ENCODE results near the gene MFSD2B. TPM values are rescaled to one million over a fixed set of nuclear protein-coding genes. Genes with fewer than 3 reads are reported as not detected.
"Not testable (repeated sequence)": the region's sequence is repeated elsewhere in the genome, so short reads cannot be mapped to it uniquely, and the experiment has no call there.

The MFSD2B gene
- total RNA-seq, 1 experiment from 2014 or later: not detected

DNA sequence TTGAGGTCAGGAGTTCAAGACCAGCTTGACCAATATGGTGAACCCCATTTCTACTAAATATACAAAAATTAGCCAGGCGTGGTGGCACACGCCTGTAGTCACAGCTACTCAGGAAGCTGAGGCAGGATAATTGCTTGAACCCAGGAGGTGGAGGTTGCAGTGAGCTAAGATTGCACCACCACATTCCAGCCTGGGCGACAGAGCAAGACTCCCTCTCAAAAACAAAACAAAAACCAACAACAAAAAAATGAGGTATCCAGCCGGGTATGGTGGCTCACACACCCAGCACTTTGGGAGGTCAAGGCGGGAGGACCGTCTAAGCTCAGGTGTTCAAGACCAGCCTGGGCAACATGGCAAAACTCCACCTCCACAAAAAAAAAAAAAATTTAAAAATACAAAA, 5.0 kb downstream of the MFSD2B start:
- not testable (repeated sequence) for DNase-seq; H3K36me3 ChIP-seq; H3K27ac ChIP-seq; H3K4me1 ChIP-seq; H3K9me3 ChIP-seq (replicated peaks); H3K27me3 ChIP-seq; H3K4me3 ChIP-seq

DNA sequence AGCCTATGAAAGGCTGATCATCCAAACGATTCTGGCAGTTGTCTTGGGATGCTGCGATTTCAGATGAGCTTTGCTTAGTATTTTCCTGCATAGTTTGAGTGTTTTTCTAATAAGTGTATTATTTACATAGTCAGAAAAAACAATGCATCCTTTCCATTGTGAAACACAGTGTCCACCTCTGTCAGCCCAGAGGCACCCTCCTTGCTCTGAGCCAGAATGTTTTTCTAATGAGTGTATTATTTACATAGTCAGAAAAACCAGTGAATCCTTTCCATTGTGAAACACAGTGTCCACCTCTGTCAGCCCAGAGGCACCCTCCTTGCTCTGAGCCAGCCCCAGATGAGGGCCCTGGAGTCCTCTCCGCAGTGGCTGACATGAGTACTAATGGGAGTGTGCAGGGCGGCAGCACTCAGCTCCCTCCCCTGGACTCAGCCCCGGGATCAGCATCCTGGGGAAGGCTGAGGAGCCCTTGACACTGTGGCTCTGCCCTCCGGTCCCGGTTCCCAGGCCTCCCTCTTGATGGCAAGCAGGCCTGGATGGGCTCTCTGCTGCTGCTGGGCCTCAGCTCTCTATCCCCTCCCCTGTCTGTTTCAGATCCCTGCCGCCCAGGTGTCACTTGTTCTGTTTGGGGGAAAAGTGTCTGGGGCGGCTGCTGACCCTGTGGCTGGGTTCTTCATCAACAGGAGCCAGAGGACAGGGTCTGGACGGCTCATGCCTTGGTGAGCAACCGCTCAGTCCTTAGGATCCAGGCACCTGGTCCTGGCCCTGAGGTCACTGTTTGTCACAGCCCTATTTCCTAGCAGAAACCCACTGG, 5.9 kb downstream of the MFSD2B start:
- Histone ChIP-seq H3K9me3 (replicated peaks) (no peaks in the 10 kb centered on the region), H3K4me1 (peaks cover 2% of the 10 kb centered on the region; the same call in 1 of the 2 replicates), H3K27ac (no peak overlapping the region), H3K4me3 (no peak overlapping the region), H3K36me3 (no peaks in the 10 kb centered on the region), H3K27me3 (no peaks in the 10 kb centered on the region)
- DNase-seq: no peak

DNA sequence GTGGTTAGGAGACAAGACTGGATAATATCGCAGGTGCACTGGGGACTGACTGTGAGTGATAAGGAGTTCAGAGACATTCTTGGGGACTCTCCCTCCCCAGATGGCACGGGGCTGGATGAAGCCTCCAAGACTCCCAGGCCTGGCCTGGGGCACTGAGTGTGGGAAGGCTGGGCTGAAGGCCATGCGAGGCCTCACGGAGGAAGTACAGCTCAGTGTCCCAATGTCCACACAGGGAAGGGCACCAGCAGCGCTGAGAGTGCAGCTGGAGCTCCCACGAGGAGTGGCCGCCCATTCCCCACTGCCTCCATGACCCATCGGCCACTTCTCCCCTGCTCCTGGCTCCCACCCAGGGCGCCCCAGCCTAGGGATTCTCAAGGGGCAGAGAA, 6.5 kb downstream of the MFSD2B start:
- Histone ChIP-seq H3K36me3 (no peaks in the 10 kb centered on the region), H3K27me3 (no peaks in the 10 kb centered on the region), H3K4me1 (peaks cover 2% of the 10 kb centered on the region; the same call in 1 of the 2 replicates), H3K4me3 (no peak overlapping the region), H3K27ac (no peak overlapping the region), H3K9me3 (replicated peaks) (no peaks in the 10 kb centered on the region)
- no peak for DNase-seq

DNA sequence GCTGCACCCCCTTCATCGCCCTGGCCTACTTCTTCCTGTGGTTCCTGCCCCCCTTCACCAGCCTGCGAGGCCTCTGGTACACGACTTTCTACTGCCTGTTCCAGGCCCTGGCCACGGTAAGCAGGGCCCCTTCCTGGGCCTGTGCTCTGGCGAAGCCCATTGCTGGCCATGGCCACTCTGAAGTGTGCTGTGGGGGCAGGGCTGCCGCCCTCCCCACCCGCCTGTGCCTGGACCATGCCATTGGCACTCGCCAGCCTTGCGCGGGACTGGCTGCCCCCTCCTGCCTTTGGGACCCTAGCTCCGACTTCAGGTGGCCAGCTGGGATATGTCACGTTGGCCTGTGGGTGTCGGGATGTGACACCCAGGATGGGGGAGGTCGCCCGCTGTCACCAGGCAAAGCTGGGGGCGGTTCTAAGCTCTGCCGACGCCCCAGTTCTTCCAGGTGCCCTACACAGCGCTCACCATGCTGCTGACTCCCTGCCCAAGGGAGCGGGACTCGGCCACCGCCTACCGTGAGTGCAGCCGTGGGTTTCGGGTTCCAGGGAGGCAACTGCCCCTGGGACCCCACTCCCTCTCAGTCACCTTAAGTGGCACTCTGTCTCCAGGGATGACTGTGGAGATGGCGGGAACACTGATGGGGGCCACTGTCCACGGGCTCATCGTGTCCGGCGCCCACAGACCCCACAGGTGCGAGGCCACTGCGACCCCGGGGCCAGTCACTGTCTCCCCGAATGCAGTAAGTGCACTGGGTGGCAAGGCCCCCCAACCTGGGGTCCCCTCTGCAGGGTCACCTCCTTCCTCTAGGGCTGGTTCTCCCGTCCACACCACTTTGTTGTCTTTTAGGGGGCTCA, 7.2 kb downstream of the MFSD2B start:
- Histone ChIP-seq H3K4me1 (peaks cover 2% of the 10 kb centered on the region; the same call in 1 of the 2 replicates), H3K9me3 (replicated peaks) (no peaks in the 10 kb centered on the region), H3K27me3 (no peaks in the 10 kb centered on the region), H3K36me3 (no peaks in the 10 kb centered on the region), H3K4me3 (no peak overlapping the region), H3K27ac (no peak overlapping the region)
- DNase-seq: no peak

DNA sequence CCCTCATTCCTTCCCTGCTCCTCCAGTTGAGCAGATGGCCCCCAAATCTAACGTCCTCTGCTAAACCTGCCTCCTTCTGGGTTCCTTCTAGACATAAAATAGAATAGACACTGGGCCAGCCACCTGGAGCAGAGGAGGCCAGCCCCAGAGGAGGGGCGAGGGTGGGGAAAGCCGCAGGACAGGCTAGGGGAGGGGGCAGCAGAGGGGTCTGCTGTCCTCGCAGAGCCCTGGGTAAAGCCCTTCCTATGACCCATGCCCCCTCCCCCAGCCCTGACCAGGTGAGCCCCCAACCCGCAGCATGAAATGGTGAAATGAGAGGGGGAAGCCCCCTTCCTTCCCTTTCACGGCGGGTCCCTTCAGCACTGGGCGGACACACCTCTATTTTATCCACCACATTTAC, 7.8 kb downstream of the MFSD2B start:
- Histone ChIP-seq H3K4me1 (peaks cover 2% of the 10 kb centered on the region; the same call in 1 of the 2 replicates), H3K4me3 (no peak overlapping the region), H3K27ac (no peak overlapping the region), H3K36me3 (peaks cover 5% of the 10 kb centered on the region; the same call in 1 of the 2 replicates), H3K9me3 (replicated peaks) (no peaks in the 10 kb centered on the region), H3K27me3 (no peaks in the 10 kb centered on the region)
- no peak for DNase-seq

DNA sequence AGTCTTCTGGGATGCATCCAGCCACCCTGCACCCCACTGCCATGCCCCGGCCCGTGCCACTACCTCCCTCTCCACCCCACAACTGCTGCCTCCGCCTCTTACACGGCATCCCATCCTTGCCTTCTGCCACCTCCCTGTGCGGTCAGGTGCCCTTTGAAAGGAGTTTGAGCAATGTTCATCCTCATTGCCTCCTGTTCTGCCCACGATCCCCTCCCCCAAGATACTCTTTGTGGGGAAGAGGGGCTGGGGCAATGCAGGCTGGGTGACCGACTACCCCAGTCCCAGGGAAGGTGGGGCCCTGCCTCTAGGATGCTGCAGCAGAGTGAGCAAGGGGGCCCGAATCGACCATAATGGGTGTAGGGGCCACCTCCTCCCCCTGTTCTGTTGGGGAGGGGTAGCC, 8.4 kb downstream of the MFSD2B start:
- Histone ChIP-seq H3K4me3 (no peak overlapping the region), H3K4me1 (peaks cover 2% of the 10 kb centered on the region; the same call in 1 of the 2 replicates), H3K27ac (no peak overlapping the region), H3K9me3 (replicated peaks) (no peaks in the 10 kb centered on the region), H3K36me3 (peaks cover 10% of the 10 kb centered on the region; the same call in 1 of the 2 replicates), H3K27me3 (no peaks in the 10 kb centered on the region)
- DNase-seq: no peak

DNA sequence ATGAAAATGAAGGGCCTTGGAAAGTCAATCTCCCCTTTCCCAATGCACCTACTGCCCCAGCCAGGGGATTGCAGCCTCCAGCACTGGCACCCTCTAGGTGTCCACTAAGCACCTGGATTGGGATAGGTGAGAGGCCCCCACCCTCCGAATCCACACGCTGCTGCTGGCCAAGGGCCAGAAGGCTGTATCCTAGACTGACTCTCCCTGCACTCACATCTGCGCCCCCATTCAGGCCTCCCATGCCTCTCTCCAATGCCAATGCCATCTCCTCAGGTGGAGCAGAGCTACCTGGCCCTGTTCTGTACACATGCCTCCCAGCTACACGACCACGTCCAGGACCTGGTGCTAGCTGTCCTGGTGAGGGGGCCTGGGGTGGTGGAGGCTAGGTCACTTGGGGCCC, 9.8 kb downstream of the MFSD2B start:
- Histone ChIP-seq H3K36me3 (peaks cover 12% of the 10 kb centered on the region; the same call in 1 of the 2 replicates), H3K27me3 (no peaks in the 10 kb centered on the region), H3K4me3 (no peak overlapping the region), H3K9me3 (replicated peaks) (no peaks in the 10 kb centered on the region), H3K27ac (no peak overlapping the region), H3K4me1 (peaks cover 2% of the 10 kb centered on the region; the same call in 1 of the 2 replicates)
- DNase-seq: no peak

DNA sequence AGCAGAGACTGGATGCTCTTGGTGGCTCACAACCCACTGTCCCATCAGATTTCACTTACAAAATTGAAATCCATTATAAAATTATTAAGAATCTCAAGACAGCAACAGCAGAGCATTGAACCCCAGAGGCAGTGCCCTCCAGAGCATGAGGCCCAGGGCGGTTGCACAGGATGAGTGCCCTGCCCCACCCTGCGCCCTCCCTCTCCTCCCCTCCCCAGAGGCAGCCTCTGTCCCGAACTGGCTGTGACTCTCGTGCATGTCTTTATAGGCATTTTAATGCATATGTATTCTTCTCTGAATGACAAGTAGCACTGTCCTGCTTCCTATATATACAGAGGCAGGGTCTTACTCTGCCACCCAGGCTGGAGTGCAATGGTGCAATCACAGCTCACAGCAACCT, 10.4 kb downstream of the MFSD2B start:
- Histone ChIP-seq H3K9me3 (replicated peaks) (no peaks in the 10 kb centered on the region), H3K27me3 (no peaks in the 10 kb centered on the region), H3K27ac (no peak overlapping the region), H3K4me3 (no peak overlapping the region), H3K4me1 (peaks cover 2% of the 10 kb centered on the region; the same call in 1 of the 2 replicates), H3K36me3 (peaks cover 12% of the 10 kb centered on the region; the same call in 1 of the 2 replicates)
- no peak for DNase-seq

DNA sequence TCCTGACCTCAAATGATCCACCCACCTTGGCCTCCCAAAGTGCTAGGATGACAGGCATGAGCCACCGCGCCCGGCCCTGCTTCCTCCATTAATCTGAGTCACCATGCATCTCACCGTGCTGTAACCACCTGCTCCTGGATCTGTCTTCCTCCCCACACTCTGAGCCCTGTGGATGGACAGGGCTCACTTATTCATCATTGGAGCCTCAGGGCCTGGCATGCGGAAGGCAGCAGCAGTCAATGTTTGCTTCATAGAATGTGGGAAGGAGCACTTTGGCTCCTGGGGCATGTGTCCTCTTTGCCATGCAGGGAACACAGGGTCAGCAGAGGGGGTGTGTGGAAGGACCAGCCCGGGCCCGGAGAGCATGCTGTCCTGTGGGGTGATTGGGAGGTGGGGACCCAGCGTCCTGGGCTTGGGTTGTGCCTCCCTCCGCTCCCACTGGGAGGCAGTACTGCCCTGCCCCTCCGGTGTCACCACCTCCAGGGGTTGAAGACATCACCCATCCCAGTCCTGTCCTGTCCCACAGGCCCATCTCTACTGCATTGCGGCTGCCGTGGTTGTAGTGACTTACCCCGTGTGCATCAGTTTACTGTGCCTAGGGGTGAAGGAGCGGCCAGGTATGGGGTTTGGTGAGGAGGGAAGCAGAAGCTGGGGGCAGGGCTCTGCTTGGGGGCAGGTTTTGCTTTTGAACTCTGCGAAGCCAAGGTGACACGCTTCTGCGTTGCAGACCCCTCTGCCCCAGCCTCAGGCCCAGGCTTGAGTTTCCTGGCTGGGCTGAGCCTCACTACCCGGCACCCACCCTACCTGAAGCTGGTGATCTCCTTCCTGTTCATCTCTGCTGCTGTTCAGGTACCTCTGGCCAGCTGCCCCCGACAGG, 11.5 kb downstream of the MFSD2B start:
- H3K9me3 ChIP-seq (replicated peaks): no peaks in the 10 kb centered on the region
- H3K36me3 ChIP-seq: peaks cover 14% of the 10 kb centered on the region
- no peaks in the 10 kb centered on the region for H3K4me1 ChIP-seq
- H3K27ac ChIP-seq: no peak overlapping the region
- no peak overlapping the region for H3K4me3 ChIP-seq
- H3K27me3 ChIP-seq: no peaks in the 10 kb centered on the region
- DNase-seq: peak; percentile 44 to 59

DNA sequence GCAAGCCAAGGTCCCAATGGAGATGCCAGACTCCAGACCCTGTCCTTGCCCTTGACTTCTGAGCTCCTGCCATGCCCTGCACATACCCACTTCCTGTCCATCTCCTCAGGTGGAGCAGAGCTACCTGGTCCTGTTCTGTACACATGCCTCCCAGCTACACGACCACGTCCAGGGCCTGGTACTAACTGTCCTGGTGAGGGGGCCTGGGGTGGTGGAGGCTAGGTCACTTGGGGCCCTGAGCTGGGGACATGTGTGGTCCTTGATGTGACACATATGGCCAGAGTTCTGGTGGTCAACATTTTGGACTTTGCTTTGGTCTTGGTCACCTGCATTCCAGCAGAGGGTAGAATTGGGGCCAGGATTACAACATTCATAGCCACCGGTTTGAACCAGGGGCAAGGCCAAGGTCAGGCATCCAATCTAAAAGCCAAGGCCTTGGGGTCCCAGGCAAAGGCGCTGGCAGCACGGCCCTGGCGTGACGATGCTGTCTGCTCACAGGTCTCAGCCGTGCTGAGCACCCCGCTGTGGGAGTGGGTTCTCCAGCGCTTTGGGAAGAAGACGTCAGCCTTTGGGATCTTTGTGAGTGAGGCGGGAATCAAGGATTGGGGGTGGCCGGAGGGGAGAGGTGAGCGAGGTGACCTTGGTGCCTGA, 12.6 kb downstream of the MFSD2B start:
- Histone ChIP-seq H3K9me3 (replicated peaks) (no peaks in the 10 kb centered on the region), H3K27me3 (no peaks in the 10 kb centered on the region), H3K36me3 (peaks cover 22% of the 10 kb centered on the region), H3K4me3 (no peak overlapping the region), H3K4me1 (no peaks in the 10 kb centered on the region), H3K27ac (no peak overlapping the region)
- DNase-seq: no peak

DNA sequence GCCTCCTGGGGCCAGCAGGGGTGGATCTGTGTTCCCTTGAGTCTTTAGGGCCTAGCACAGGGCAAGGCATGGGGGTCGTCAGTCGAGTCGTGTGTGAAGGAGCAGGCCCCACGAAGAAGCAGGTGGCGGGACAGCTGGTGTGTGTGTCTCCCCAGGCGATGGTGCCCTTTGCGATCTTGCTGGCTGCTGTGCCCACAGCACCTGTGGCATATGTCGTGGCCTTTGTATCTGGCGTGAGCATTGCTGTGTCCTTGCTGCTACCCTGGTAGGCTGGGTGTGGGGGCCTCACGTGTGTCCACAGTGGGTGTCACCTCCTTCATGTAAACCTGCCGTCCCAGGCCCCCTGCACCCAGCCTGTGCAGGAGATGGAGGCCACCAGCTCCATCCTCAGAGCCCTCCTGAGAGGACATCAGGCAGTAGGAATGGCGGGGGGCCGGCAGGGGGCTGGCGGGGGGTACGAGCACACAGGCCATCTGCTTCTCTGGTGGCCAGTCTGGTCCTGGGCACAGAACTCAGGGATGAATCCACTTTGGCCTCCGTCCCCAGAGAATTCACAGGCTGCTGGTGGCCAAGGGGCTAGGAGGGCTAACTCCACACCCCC, 13.2 kb downstream of the MFSD2B start:
- no peak overlapping the region for H3K27ac ChIP-seq
- H3K36me3 ChIP-seq: peaks cover 25% of the 10 kb centered on the region
- no peak overlapping the region for H3K4me3 ChIP-seq
- DNase-seq: no peak
- no peaks in the 10 kb centered on the region for H3K9me3 ChIP-seq (replicated peaks)
- no peaks in the 10 kb centered on the region for H3K27me3 ChIP-seq
- no peaks in the 10 kb centered on the region for H3K4me1 ChIP-seq

DNA sequence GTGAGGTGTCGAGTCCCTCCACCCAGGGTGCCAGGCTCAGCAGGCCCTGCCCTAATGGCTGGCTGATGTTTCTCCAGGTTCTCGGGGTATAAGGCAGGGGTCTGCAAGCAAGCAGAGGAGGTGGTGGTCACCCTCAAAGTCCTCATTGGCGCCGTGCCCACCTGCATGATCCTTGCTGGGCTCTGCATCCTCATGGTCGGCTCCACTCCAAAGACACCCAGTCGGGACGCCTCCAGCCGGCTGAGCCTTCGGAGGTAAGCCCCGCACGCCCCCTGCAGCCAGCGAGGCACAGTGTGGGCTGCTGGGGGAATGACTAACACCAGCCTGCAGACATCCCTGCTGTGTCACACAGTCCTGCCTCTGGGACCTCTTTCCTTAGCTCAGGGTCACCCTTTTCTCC, 14.1 kb downstream of the MFSD2B start:
- no peak for DNase-seq
- no peaks in the 10 kb centered on the region for H3K4me1 ChIP-seq
- peaks cover 31% of the 10 kb centered on the region for H3K36me3 ChIP-seq

DNA sequence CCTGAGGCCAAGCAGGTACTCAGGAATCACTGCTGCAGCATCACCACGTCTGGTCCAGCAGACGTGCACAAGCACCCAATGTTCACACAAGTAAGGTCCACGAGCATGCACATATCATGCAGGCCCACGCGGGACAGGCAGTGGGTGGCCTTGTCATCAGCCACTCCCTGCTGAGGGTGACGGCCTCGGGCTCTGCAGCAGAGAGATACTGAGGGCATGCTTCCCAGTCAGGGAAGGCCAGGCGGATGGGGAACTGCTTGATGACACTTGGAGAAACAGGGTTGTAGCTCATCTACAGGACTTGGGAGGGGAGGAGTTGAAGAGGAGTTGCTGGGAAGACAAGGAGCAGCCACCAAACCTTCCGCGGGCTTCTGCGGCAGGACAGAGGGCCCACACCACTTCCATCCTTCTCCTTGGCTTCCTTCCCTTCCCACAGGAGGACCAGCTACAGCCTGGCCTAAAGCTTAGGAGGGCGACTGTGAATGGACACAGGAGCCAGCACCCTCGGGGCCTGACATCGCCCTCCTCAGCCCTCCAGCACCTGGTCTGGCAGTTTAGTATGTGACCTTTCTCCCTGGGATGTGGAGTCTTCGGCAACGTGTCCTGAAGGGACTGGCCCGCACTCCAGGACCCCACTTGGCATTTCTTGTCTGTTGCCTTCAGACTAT, 15.2 kb downstream of the MFSD2B start:
- H3K27me3 ChIP-seq: no peaks in the 10 kb centered on the region
- peaks cover 42% of the 10 kb centered on the region for H3K36me3 ChIP-seq
- no peak overlapping the region for H3K4me3 ChIP-seq
- H3K27ac ChIP-seq: no peak overlapping the region
- no peak for DNase-seq
- no peaks in the 10 kb centered on the region for H3K9me3 ChIP-seq (replicated peaks)
- no peaks in the 10 kb centered on the region for H3K4me1 ChIP-seq

More for the DNA sequence above, 14.1 kb downstream of the MFSD2B start:
- H3K27me3 ChIP-seq: no peaks in the 10 kb centered on the region
- H3K27ac ChIP-seq: no peak overlapping the region
- H3K9me3 ChIP-seq (replicated peaks): no peaks in the 10 kb centered on the region
- H3K4me3 ChIP-seq: no peak overlapping the region
